Omental fat pad (tissue), 4 donors: ENCODE measurements around the gene CARD6. TPM values are rescaled to one million over a fixed set of nuclear protein-coding genes. Genes with fewer than 3 reads are reported as not detected.

Experiments used
- ATAC-seq: fragments of 150-250 bp; one replicate; pipeline ENCODE4 v1.9.1; 2016; ENCODE audit warnings: mild to moderate bottlenecking, moderate library complexity; ENCODE audit not compliant: low FRiP score
- DNase-seq: peaks from one replicate; pipeline ENCODE4 v3.0.0-alpha.2; 2019; ENCODE audit warnings: low spot score
- CTCF ChIP-seq, 3 donors: fragments of 450-650 bp; IDR thresholded peaks; one replicate each; pipeline ENCODE4 v1.5.1; 2016 to 2017; ENCODE audit warnings: antibody characterized with exemption in 3 of 3, mild to moderate bottlenecking in 3 of 3, moderate library complexity in 2 of 3
- total RNA-seq, 4 donors: library from RNA; depleted of rRNA; stranded (reverse); fragments of >200 nt; gene quantifications; one replicate each; pipeline ENCODE4 v1.1.0, GENCODE V29; 2016

Gene CARD6
- total RNA-seq, 4 donors from 2014 or later: 16.1 to 37.0 (median 21.6) TPM

- no peak for TF ChIP-seq CTCF (IDR thresholded peaks at IDR 0.05)
- DNase-seq: no peak
- no peak for ATAC-seq
Observed at GRCh38 chr5:40831346-40832210, 9.6 kb upstream of the CARD6 start.

- DNase-seq: no peak
- no peak for ATAC-seq
- TF ChIP-seq CTCF (IDR thresholded peaks at IDR 0.05): no peak
Observed at GRCh38 chr5:40832345-40832744, 8.8 kb upstream of the CARD6 start.

GRCh38 chr5:40833712-40834229, 7.4 kb upstream of the CARD6 start:
- no peak for TF ChIP-seq CTCF (IDR thresholded peaks at IDR 0.05)
- ATAC-seq: no peak
- DNase-seq: no peak

- DNase-seq: no peak
- ATAC-seq: no peak
- TF ChIP-seq CTCF (IDR thresholded peaks at IDR 0.05): no peak
Observed at GRCh38 chr5:40834391-40834848, 6.7 kb upstream of the CARD6 start.

GRCh38 chr5:40834849-40835787, 6.0 kb upstream of the CARD6 start, which contains the start of gene RPL37:
Gene RPL37 (minus strand): TSS chr5:40835222. CDS start chr5:40835185, 37 bp downstream.
- DNase-seq (peak; percentile 55), ATAC-seq (peak; percentile 99)
- no peak for TF ChIP-seq CTCF (IDR thresholded peaks at IDR 0.05)

- TF ChIP-seq CTCF (IDR thresholded peaks at IDR 0.05): no peak
- ATAC-seq: no peak
- DNase-seq: no peak
Observed at GRCh38 chr5:40838086-40838485, 3.1 kb upstream of the CARD6 start.
